ENCODE results near the gene KPNA6. TPM values are rescaled to one million over a fixed set of nuclear protein-coding genes. Genes with fewer than 3 reads are reported as not detected.

KPNA6 gene
- total RNA-seq, 1 donor from 2014 or later = 39.9 TPM

- TF ChIP-seq CTCF (conservative IDR thresholded peaks at IDR 0.05; ENCODE audit: low read depth, low read length) = no peak
- H3K4me3 ChIP-seq (ENCODE audit: low read depth, low read length) = no peak overlapping the region
- DNase-seq (ENCODE audit: low read depth) = no peak
Measured at GRCh38 chr1:32199043-32199716, 91.3 kb downstream of the KPNA6 start.

GRCh38 chr1:32199717-32200072 is 91.8 kb downstream of the KPNA6 start:
- no peak for TF ChIP-seq CTCF (conservative IDR thresholded peaks at IDR 0.05; ENCODE audit: low read depth, low read length)
- no peak for DNase-seq (ENCODE audit: low read depth)
- H3K4me3 ChIP-seq (ENCODE audit: low read depth, low read length) = no peak overlapping the region

GRCh38 chr1:32200226-32201010 is 92.6 kb downstream of the KPNA6 start, which contains the start of gene CCDC28B:
TSS of gene CCDC28B (plus strand) at chr1:32200595. CDS start at chr1:32201936, 1,341 bp downstream.
- no peak for DNase-seq (ENCODE audit: low read depth)
- peak within 1 kb of the TSS; percentile 83 for H3K4me3 ChIP-seq (ENCODE audit: low read depth, low read length)
- TF ChIP-seq CTCF (conservative IDR thresholded peaks at IDR 0.05; ENCODE audit: low read depth, low read length) = no peak

- H3K4me3 ChIP-seq (ENCODE audit: low read depth, low read length) = peak overlapping the region; percentile 83
- DNase-seq (ENCODE audit: low read depth) = no peak
- no peak for TF ChIP-seq CTCF (conservative IDR thresholded peaks at IDR 0.05; ENCODE audit: low read depth, low read length)
Measured at GRCh38 chr1:32201011-32201855, 93.4 kb downstream of the KPNA6 start.

- DNase-seq (ENCODE audit: low read depth) = no peak
- peak overlapping the region; percentile 65 for H3K4me3 ChIP-seq (ENCODE audit: low read depth, low read length)
- no peak for TF ChIP-seq CTCF (conservative IDR thresholded peaks at IDR 0.05; ENCODE audit: low read depth, low read length)
Measured at GRCh38 chr1:32204943-32205361, 97.1 kb downstream of the KPNA6 start.

GRCh38 chr1:32205401-32206370 is 97.8 kb downstream of the KPNA6 start, which contains the start of gene IQCC:
TSS of gene IQCC (plus strand) at chr1:32205671. CDS start at chr1:32205682, 11 bp downstream.
- no peak for TF ChIP-seq CTCF (conservative IDR thresholded peaks at IDR 0.05; ENCODE audit: low read depth, low read length)
- no peak for DNase-seq (ENCODE audit: low read depth)
- H3K4me3 ChIP-seq (ENCODE audit: low read depth, low read length) = peak within 1 kb of the TSS; percentile 65

Data from epithelial cell of proximal tubule (primary cell).